ENCODE results near the gene CCR8.
"Not testable (repeated sequence)": the region's sequence is repeated elsewhere in the genome, so short reads cannot be mapped to it uniquely, and the experiment has no call there.

CCR8 gene

GRCh38 chr3:39351134-39351533, 21.6 kb downstream of the CCR8 start:
- not testable (repeated sequence) for DNase-seq

GRCh38 chr3:39353168-39353927, 23.8 kb downstream of the CCR8 start:
- not testable (repeated sequence) for DNase-seq

- DNase-seq = peak; percentile 28
Observed at GRCh38 chr3:39358333-39358732, 28.8 kb downstream of the CCR8 start.

GRCh38 chr3:39361252-39361927, 31.9 kb downstream of the CCR8 start:
- DNase-seq = peak; percentile 60

DNA sequence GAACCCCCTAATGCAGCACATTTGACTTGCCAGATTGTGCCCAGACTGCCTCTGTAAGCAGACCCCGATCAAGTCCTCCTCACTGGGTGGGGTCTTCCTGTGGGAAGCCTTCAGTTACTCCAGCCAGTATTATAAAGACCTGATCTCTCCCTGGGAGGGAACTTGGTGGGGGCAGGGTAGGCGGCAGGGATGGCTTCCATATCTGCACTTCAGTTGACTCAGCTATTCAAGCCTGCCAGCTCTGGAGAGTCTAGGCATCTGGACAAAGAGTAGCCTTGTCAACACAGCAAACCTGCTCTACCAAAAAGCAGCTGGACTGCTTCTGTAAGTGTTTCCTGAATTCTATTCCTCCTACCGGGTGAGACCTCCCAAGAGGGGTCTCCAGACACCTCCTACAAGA, 32.7 kb downstream of the CCR8 start:
- no peak for DNase-seq

DNA sequence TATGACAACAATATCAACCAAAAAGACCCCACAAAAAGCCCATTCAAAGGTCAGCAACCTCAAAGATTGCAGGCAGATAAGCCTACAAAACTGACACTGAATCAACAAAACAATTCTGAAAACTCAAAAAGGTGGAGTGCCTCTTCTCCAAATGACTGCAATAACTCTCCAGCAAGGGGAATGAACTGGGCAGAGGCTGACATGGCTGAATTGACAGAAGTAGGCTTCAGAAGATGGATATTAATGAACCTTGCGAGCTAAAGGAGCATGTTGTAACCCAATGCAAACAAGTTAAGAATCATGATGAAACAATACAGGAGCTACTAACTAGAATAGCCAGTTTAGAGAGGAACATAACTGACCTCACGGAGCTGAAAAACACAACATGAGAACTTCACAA, 33.3 kb downstream of the CCR8 start:
- no peak for DNase-seq

GRCh38 chr3:39370450-39370849, 40.9 kb downstream of the CCR8 start:
- not testable (repeated sequence) for DNase-seq

DNA sequence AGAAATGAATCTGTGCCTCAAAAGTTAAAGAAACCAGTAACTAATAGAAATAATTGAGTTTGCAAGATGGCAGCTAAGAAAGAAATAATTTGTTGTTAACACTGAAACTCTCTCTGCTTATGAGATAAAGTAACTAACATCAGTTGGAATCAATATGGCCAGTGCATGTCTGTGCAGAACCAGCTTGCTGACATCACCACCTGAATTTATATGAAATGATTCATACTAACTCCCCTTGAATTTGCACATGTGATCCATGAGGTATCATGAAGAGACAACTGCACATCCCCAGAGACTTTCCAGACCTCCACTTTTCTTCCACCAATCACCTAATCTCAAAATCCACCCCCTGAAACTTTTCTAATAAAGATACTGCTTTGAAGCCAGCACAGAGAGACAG, 43.3 kb downstream of the CCR8 start:
- DNase-seq = no peak

DNA sequence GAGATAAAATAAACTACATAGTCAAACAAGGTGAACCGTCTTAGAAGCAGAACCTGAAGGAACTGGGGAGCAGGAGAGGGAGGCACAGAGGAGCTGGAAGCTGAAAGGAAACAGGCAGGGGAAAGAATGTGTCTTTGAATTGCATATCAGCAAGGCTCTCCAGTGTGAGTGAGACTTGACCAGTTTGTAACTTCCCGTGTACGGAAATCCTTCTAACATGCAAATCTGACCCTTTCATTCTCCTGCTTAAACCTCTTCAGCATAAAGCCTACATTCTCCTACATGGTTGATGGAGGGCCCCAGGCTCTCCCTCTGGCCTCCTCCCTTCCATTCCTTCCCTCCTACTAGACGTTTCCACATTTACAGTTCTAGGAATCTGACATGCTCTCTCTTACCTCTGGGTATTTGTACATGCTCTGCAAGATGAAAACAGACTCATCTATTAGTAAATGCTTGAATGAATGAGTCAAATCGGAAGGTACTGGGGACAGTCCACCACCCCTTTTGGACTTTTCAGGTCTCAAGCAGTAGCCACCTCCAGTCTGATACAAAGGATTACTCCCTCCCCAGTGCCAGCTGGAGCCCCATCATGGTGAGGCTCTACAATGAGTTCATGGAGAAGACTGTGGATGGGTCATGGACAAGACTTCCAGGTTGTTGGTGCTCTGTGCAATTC, 47.6 kb downstream of the CCR8 start:
- no peak for DNase-seq

DNA sequence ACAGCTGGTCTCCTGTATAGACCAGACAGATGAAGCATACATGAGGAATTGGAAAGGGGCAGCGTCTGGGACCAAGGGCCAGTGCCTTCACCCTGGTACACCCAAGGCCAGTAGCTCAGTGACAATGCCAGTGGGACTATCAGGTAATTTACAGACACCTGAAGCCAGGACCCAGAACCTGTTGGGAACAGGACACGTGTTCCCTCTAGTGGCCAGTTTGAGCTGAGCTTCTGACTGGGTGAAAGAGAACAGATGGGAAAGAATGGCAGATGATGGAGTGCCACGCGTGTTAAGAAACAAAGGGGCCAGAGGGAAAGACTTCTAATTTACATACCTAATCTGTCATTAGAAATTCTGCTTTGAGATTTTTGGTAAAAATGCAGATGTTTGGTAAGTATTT, 48.6 kb downstream of the CCR8 start:
- peak; percentile 78 for DNase-seq

GRCh38 chr3:39378957-39379777, 49.7 kb downstream of the CCR8 start:
- DNase-seq = no peak

- no peak for DNase-seq
Observed at GRCh38 chr3:39379778-39380155, 50.3 kb downstream of the CCR8 start.

GRCh38 chr3:39381432-39381831, 51.9 kb downstream of the CCR8 start:
- no peak for DNase-seq

All from CD4-positive, alpha-beta T cell treated with Interleukin-10 for 1 hour (primary cell).